CD8-positive, alpha-beta memory T cell (primary cell): ENCODE data around the gene ANKIB1. TPM values are rescaled to one million over a fixed set of nuclear protein-coding genes. Genes with fewer than 3 reads are reported as not detected.

Experiments used
- CTCF ChIA-PET: fragments of 350-600 bp; sonication (Branson Sonifier 250); formaldehyde crosslinking; loops from one replicate; lab custom pipeline; 2021; ENCODE audit warnings: antibody characterized with exemption; lab: Charles Lee
- POLR2A ChIA-PET: fragments of 350-600 bp; sonication (Branson Sonifier 250); formaldehyde crosslinking; loops from one replicate; lab custom pipeline; 2021; ENCODE audit warnings: antibody characterized with exemption; lab: Charles Lee
- DNase-seq, 5 donors: peaks; one replicate each; pipeline versions ENCODE4 v3.0.0 to v3.0.0-alpha.2; 2020 to 2022; ENCODE audit warnings: mixed read lengths in 1 of 5
- H3K27ac ChIP-seq: one replicate; pipeline ENCODE4 v1.7.0; 2013; ENCODE audit warnings: low read depth, mild to moderate bottlenecking, low read length, moderate library complexity
- H3K27me3 ChIP-seq: 2 replicates; pipeline ENCODE4 v1.7.0; 2013; ENCODE audit warnings: low read length, mild to moderate bottlenecking; ENCODE audit not compliant: insufficient read depth, poor library complexity, severe bottlenecking
- H3K36me3 ChIP-seq: 2 replicates; pipeline ENCODE4 v1.7.0; 2013; ENCODE audit warnings: mild to moderate bottlenecking, low read length, moderate library complexity; ENCODE audit not compliant: insufficient read depth
- H3K4me1 ChIP-seq: 2 replicates; pipeline ENCODE4 v1.7.0; 2013; ENCODE audit warnings: mild to moderate bottlenecking, low read length, moderate library complexity; ENCODE audit not compliant: insufficient read depth
- H3K4me3 ChIP-seq: 2 replicates; pipeline ENCODE4 v1.7.0; 2013; ENCODE audit warnings: mild to moderate bottlenecking, low read length
- H3K9me3 ChIP-seq: 2 replicates; pipeline ENCODE4 v1.7.0; 2013; ENCODE audit warnings: mild to moderate bottlenecking, low read length
- H3K27ac Mint-ChIP-seq, 8 donors: one replicate each; pipeline ENCODE4 v1.8.0; 2020 to 2021; ENCODE audit warnings: mixed read lengths in 8 of 8, mild to moderate bottlenecking in 6 of 8, inconsistent platforms in 3 of 8, moderate library complexity in 3 of 8
- H3K27me3 Mint-ChIP-seq, 2 donors: one replicate each; pipeline ENCODE4 v1.8.0; 2020 to 2021; ENCODE audit warnings: mixed read lengths in 2 of 2, mild to moderate bottlenecking in 1 of 2, moderate library complexity in 1 of 2
- H3K36me3 Mint-ChIP-seq, 3 donors: one replicate each; pipeline ENCODE4 v1.8.0; 2020 to 2021; ENCODE audit warnings: mixed read lengths in 3 of 3, inconsistent platforms in 1 of 3, mild to moderate bottlenecking in 1 of 3
- H3K4me1 Mint-ChIP-seq, 3 donors: one replicate each; pipeline ENCODE4 v1.8.0; 2020 to 2021; ENCODE audit warnings: mixed read lengths in 3 of 3, inconsistent platforms in 1 of 3, mild to moderate bottlenecking in 1 of 3
- H3K4me3 Mint-ChIP-seq, 7 donors: one replicate each; pipeline ENCODE4 v1.8.0; 2020 to 2021; ENCODE audit warnings: mixed read lengths in 7 of 7, mild to moderate bottlenecking in 6 of 7, moderate library complexity in 4 of 7, inconsistent platforms in 2 of 7
- H3K9me3 Mint-ChIP-seq, 5 donors: one replicate each; pipeline ENCODE4 v1.8.0; 2020 to 2022; ENCODE audit warnings: mixed read lengths in 5 of 5, mild to moderate bottlenecking in 3 of 5, moderate library complexity in 2 of 5, inconsistent platforms in 1 of 5
- polyA plus RNA-seq: library from polyadenylated mRNA; unstranded; fragments of 300-500 nt; fragmentation: Illumina TruSeq; gene quantifications from one replicate; pipeline ENCODE4 v1.2.3, GENCODE V29; 2021
- total RNA-seq, 2 experiments: library from RNA; stranded (reverse); gene quantifications; one replicate each; pipeline ENCODE4 v1.2.3, GENCODE V29; 2021

The ANKIB1 gene
- total and polyA plus RNA-seq, 3 experiments from 2014 or later = 7.8 to 44.7 (median 42.7) TPM

- no peaks in the 10 kb centered on the region for H3K36me3 Mint-ChIP-seq
- H3K9me3 Mint-ChIP-seq = peaks cover 0 to 2% (median 0%) of the 10 kb centered on the region in 5 donors
- H3K27ac Mint-ChIP-seq = peak overlapping the region in 1 of 8 donors; percentile 61
- no peaks in the 10 kb centered on the region for H3K36me3 ChIP-seq
- ChIA-PET POLR2A (no interaction called here), CTCF (interaction anchor here (1.0 to 1.7 kb wide), 4 partner anchors 10 to 234 kb away, joined by 3 to 5 read pairs (median 4); partner anchors contain the start of genes GATAD1 and LRRD1)
- no peak overlapping the region for H3K4me3 ChIP-seq
- peaks cover 18 to 22% of the 10 kb centered on the region in 2 donors for H3K27me3 Mint-ChIP-seq
- DNase-seq = no peak
- no peak overlapping the region for H3K27ac ChIP-seq
- no peaks in the 10 kb centered on the region for H3K4me1 Mint-ChIP-seq
- H3K4me1 ChIP-seq = no peaks in the 10 kb centered on the region
- H3K9me3 ChIP-seq = no peaks in the 10 kb centered on the region
- H3K4me3 Mint-ChIP-seq = no peak overlapping the region
- H3K27me3 ChIP-seq = no peaks in the 10 kb centered on the region
Observed at GRCh38 chr7:92413550-92413949, 167.8 kb downstream of the ANKIB1 start.

GRCh38 chr7:92415225-92415624, 169.5 kb downstream of the ANKIB1 start:
- Histone ChIP-seq H3K9me3 (no peaks in the 10 kb centered on the region), H3K4me3 (no peak overlapping the region), H3K27ac (no peak overlapping the region), H3K4me1 (no peaks in the 10 kb centered on the region), H3K27me3 (no peaks in the 10 kb centered on the region), H3K36me3 (no peaks in the 10 kb centered on the region)
- Mint-ChIP-seq H3K36me3 (no peaks in the 10 kb centered on the region), H3K4me1 (no peaks in the 10 kb centered on the region), H3K27me3 (peaks cover 15 to 21% of the 10 kb centered on the region in 2 donors), H3K27ac (no peak overlapping the region), H3K4me3 (no peak overlapping the region), H3K9me3 (no peaks in the 10 kb centered on the region)
- ChIA-PET POLR2A (no interaction called here), CTCF (interaction anchor here (1.1 to 3.9 kb wide), 2 partner anchors 9 to 32 kb away, joined by 3 to 13 read pairs; partner anchors contain the start of gene GATAD1)
- no peak for DNase-seq

GRCh38 chr7:92417913-92418312, 172.1 kb downstream of the ANKIB1 start:
- H3K36me3 ChIP-seq = no peaks in the 10 kb centered on the region
- Mint-ChIP-seq H3K27ac (no peak overlapping the region), H3K4me3 (no peak overlapping the region), H3K9me3 (no peaks in the 10 kb centered on the region), H3K4me1 (no peaks in the 10 kb centered on the region), H3K27me3 (peaks cover 5 to 6% of the 10 kb centered on the region in 2 donors), H3K36me3 (no peaks in the 10 kb centered on the region)
- no peaks in the 10 kb centered on the region for H3K9me3 ChIP-seq
- H3K4me3 ChIP-seq = no peak overlapping the region
- no peaks in the 10 kb centered on the region for H3K27me3 ChIP-seq
- ChIA-PET CTCF (interaction anchor here (3.9 kb wide), 1 partner anchor 29 kb away, joined by 13 read pairs; the partner anchor contains the start of gene GATAD1), POLR2A (no interaction called here)
- no peaks in the 10 kb centered on the region for H3K4me1 ChIP-seq
- H3K27ac ChIP-seq = no peak overlapping the region
- DNase-seq = no peak

- Mint-ChIP-seq H3K4me3 (no peak overlapping the region), H3K36me3 (no peaks in the 10 kb centered on the region), H3K27me3 (peaks cover 11 to 16% of the 10 kb centered on the region in 2 donors), H3K9me3 (no peaks in the 10 kb centered on the region), H3K27ac (no peak overlapping the region), H3K4me1 (peaks cover 9 to 11% (median 10%) of the 10 kb centered on the region in 3 donors)
- H3K4me3 ChIP-seq = no peak overlapping the region
- ChIA-PET CTCF (interaction anchor here (1.7 to 8.2 kb wide), 2 partner anchors 24 to 40 kb away, joined by 4 to 107 read pairs; partner anchors contain the start of gene GATAD1), POLR2A (interaction anchor here (1.2 kb wide), 1 partner anchor 26 kb away, joined by 3 read pairs; no protein-coding TSS in a partner anchor)
- DNase-seq = no peak
- H3K27me3 ChIP-seq = no peaks in the 10 kb centered on the region
- H3K9me3 ChIP-seq = no peaks in the 10 kb centered on the region
- no peaks in the 10 kb centered on the region for H3K36me3 ChIP-seq
- H3K4me1 ChIP-seq = peaks cover 7% of the 10 kb centered on the region
- no peak overlapping the region for H3K27ac ChIP-seq
Observed at GRCh38 chr7:92421676-92422435, 176.1 kb downstream of the ANKIB1 start.

GRCh38 chr7:92422926-92423325, 177.2 kb downstream of the ANKIB1 start:
- Histone ChIP-seq H3K27ac (no peak overlapping the region), H3K9me3 (no peaks in the 10 kb centered on the region), H3K27me3 (no peaks in the 10 kb centered on the region), H3K36me3 (no peaks in the 10 kb centered on the region), H3K4me1 (peaks cover 7% of the 10 kb centered on the region), H3K4me3 (no peak overlapping the region)
- peaks cover 9 to 11% (median 10%) of the 10 kb centered on the region in 3 donors for H3K4me1 Mint-ChIP-seq
- ChIA-PET CTCF (interaction anchor here (1.4 to 8.2 kb wide), 3 partner anchors 9 to 38 kb away, joined by 3 to 107 read pairs (median 13); partner anchors contain the start of gene GATAD1), POLR2A (no interaction called here)
- H3K36me3 Mint-ChIP-seq = no peaks in the 10 kb centered on the region
- no peak overlapping the region for H3K4me3 Mint-ChIP-seq
- peaks cover 11 to 26% of the 10 kb centered on the region in 2 donors for H3K27me3 Mint-ChIP-seq
- DNase-seq = no peak
- no peak overlapping the region for H3K27ac Mint-ChIP-seq
- H3K9me3 Mint-ChIP-seq = no peaks in the 10 kb centered on the region

GRCh38 chr7:92423710-92424131, 177.9 kb downstream of the ANKIB1 start:
- POLR2A ChIA-PET = interaction anchor here (2.5 kb wide), 1 partner anchor 24 kb away, joined by 17 read pairs; the partner anchor contains the start of gene GATAD1
- no peak overlapping the region for H3K27ac ChIP-seq
- H3K36me3 Mint-ChIP-seq = no peaks in the 10 kb centered on the region
- H3K27me3 ChIP-seq = no peaks in the 10 kb centered on the region
- no peak overlapping the region for H3K4me3 ChIP-seq
- H3K4me1 Mint-ChIP-seq = peaks cover 9 to 11% (median 10%) of the 10 kb centered on the region in 3 donors
- peak overlapping the region in 5 of 7 donors; percentile 2 to 61 (median 6) for H3K4me3 Mint-ChIP-seq
- H3K27ac Mint-ChIP-seq = no peak overlapping the region
- no peaks in the 10 kb centered on the region for H3K9me3 ChIP-seq
- peaks cover 11 to 26% of the 10 kb centered on the region in 2 donors for H3K27me3 Mint-ChIP-seq
- H3K36me3 ChIP-seq = no peaks in the 10 kb centered on the region
- H3K9me3 Mint-ChIP-seq = no peaks in the 10 kb centered on the region
- CTCF ChIA-PET = interaction anchor here (0.6 to 8.2 kb wide), 11 partner anchors 8 to 178 kb away, joined by 3 to 107 read pairs (median 4); partner anchors contain the start of genes ANKIB1, GATAD1 and KRIT1
- H3K4me1 ChIP-seq = peaks cover 7% of the 10 kb centered on the region
- no peak for DNase-seq

GRCh38 chr7:92425311-92425947, 179.7 kb downstream of the ANKIB1 start:
- H3K36me3 ChIP-seq = no peaks in the 10 kb centered on the region
- H3K4me1 Mint-ChIP-seq = peaks cover 10 to 11% (median 11%) of the 10 kb centered on the region in 3 donors
- peaks cover 7% of the 10 kb centered on the region for H3K4me1 ChIP-seq
- no peak overlapping the region for H3K27ac ChIP-seq
- no peak overlapping the region for H3K4me3 ChIP-seq
- no peak overlapping the region for H3K27ac Mint-ChIP-seq
- H3K9me3 Mint-ChIP-seq = no peaks in the 10 kb centered on the region
- no peaks in the 10 kb centered on the region for H3K27me3 ChIP-seq
- H3K9me3 ChIP-seq = no peaks in the 10 kb centered on the region
- CTCF ChIA-PET = interaction anchor here (0.7 to 8.2 kb wide), 5 partner anchors 9 to 104 kb away, joined by 3 to 107 read pairs (median 3); partner anchors contain the start of gene GATAD1
- H3K27me3 Mint-ChIP-seq = peaks cover 11 to 32% of the 10 kb centered on the region in 2 donors
- POLR2A ChIA-PET = interaction anchor here (2.5 kb wide), 1 partner anchor 22 kb away, joined by 17 read pairs; the partner anchor contains the start of gene GATAD1
- H3K4me3 Mint-ChIP-seq = peak overlapping the region in 1 of 7 donors; percentile 14
- DNase-seq = no peak
- H3K36me3 Mint-ChIP-seq = peaks cover 0 to 4% (median 0%) of the 10 kb centered on the region in 3 donors
